Sciatic nerve (tissue), 2 donors: Measurements from ENCODE around the gene TMEM35B. TPM values are rescaled to one million over a fixed set of nuclear protein-coding genes. Genes with fewer than 3 reads are reported as not detected.
"Not testable (repeated sequence)": the region's sequence is repeated elsewhere in the genome, so short reads cannot be mapped to it uniquely, and the experiment has no call there.

Source experiments
- ATAC-seq: fragments of 200-7000 bp; cut with Tn5 transposase; one replicate; pipeline ENCODE4 v1.9.1; 2020; ENCODE audit warnings: mild to moderate bottlenecking, moderate library complexity
- DNase-seq: peaks from one replicate; pipeline ENCODE4 v3.0.0-alpha.2; 2020; ENCODE audit warnings: low spot score
- intact Hi-C: fragments of 100-400 bp; cut with DNase I; formaldehyde crosslinking; loops from one replicate; pipeline ENCODE4 v1.14.2; 2022
- total RNA-seq: library from RNA; stranded (reverse); fragmentation: NEBNext Ultra II Directional; extraction: Animal tissue kit (Norgen Biotek cat#: 25700); gene quantifications from one replicate; pipeline ENCODE4 v1.2.1, GENCODE V29; 2021
- donor health status: DM: no; HTN: no; CAD: no.
- donor health status: DM: no; HTN: no; CAD: no.

The TMEM35B gene
- total RNA-seq = 42.1 TPM

DNA sequence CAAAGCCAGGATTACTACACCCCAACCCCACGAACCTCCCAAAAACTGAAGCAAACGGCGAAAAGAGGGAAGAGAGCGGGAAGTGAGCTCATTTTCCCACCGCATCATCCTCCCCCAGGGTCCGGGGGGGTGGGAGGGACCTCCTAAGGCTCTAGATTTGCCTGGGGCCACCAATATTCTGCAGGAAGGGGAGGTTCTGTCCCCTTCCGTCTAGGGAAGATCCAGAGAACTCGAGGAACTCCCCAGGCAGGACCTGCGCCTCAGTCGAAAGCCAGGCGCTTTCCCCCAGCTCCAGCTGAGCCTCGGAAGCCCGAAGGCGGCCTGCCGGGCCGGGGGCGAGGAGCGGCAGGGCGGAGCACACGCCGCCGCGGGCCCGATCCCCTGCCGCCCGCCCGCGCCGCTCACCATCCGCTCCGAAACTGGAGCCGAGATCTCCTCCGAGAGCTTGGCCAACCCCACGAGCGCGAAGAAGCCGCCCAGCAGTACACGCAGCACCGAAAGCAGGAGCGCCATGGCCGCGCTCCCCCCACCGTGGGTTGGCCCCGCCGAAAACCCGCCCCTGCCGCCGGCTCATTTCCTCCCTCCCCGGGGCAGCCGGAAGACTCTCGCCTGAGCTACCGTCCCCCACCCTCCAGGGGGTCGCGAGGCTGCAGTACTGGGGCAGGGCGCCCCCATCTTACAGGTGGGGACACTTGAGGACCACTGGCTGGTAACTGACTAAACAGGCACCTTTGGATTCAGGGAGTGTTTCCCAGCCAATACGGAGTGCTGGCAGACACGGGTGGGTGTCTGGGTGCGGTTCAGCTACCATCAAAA lies at the start of gene TMEM35B:
Gene TMEM35B (minus strand): TSS at position 555 of the 816 bp plus-strand sequence. CDS start 42 bp downstream, at position 513.
- intact Hi-C loops = no loop called here
- DNase-seq (peak; percentile 86), ATAC-seq (peak; percentile 92)

DNA sequence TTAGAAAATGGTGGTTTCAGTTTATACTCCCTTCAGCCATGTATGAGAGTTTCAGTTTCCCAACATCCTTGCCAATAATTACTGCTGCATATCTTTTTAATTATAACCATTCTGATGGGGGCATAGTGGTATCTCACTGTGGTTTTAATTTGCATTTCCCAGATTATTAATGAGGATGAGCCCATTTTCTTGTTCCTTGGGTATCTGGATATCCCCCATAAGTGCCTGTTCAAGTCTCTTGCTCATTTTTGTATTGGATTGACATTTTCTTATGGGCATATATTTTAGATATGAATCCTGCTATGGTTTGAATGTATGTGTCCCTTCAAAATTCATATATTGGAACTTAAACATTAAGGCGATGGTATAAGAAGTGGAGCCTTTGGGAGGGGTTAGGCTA lies 48.2 kb upstream of the TMEM35B start:
- intact Hi-C loops = no loop called here
- DNase-seq = no peak
- ATAC-seq = no peak

DNA sequence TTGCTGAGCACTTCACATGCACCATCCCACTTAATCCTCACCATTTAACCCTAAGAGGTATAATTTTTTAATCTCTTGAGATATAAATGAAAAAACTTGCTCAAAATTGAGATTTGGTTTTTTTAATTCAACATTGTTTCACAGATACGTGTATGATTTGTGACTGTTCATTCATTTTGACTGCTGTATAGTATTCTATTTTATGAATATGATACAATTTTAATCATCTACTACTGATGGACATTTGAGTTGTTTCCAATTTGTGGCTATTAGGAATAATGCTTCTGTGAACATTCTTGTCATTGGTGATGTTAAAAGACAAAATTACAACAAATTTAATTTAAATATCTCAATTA lies 47.2 kb upstream of the TMEM35B start:
- DNase-seq (no peak), ATAC-seq (no peak)
- intact Hi-C loops = no loop called here

DNA sequence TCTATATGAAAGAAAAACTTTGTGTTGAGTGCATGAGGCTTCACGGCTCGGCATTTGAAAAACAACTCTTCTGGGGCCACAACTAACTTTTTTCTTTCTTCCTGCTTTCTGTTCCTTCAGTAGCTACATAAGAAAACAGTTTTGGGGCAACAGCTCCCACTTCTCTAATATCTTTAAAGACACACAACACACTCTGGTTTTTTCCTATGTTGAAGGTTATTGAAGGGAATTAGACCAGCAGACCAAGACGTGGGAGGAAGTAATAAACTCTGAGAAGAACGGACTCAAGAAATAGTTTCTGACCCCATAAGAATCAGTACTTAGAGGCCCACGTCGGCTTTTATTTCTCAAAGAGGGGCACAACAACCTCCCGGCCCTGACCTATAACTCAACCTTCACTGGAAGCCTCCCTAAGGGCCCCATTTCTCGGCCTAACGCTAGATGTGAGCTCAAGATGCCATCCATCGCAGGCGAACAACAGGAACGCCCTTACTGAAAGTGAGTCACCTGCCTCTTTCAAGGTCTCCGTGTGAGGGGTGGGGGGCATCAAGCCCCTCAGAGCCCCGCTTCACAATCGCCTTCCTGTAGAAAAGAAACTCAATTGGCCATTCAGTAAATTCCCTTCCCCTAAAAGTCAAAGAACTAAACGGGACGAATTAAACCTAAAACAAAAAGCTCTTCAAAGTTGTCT lies 45.8 kb upstream of the TMEM35B start:
- DNase-seq = no peak
- peak; percentile 49 for ATAC-seq
- intact Hi-C loops = no loop called here

DNA sequence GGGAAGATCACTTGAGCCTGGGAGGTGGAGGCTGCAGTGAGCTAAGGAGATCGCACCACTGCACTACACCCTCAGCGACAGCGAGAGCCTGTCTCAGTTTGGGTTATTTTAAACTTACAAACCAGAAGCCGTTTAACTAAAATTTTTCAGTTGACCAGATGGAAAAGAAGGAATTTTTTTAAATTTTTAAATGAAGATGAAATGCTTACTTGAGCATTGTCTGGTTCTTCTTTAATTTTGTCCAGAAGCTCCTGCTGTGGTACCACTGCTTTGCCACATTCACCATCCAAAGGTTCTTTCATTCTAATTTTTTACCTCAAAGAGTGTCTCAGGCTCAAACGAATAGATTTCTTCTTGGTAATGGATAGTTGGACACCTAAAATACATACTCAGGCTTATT lies 45.2 kb upstream of the TMEM35B start:
- ATAC-seq (no peak), DNase-seq (no peak)
- intact Hi-C loops = no loop called here

DNA sequence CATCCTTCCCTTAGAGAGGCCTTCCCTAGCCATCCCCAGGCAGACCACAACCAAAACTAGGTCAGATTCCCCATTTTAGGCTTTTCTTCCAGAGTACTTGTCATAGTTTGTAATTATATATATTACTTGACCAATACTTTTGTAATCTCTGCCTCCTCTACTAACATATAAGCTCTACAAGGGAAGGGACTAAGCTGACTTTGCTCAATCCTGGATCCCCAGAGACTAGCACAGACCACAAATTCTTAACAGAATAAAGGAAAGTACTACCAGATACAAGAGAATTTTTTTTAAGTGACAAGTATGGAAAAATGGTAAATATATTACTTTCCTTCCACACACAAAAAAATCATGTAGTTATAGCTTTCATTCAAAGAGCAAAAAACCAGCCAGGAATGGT lies 44.6 kb upstream of the TMEM35B start:
- no peak for DNase-seq
- ATAC-seq = no peak
- intact Hi-C loops = no loop called here

DNA sequence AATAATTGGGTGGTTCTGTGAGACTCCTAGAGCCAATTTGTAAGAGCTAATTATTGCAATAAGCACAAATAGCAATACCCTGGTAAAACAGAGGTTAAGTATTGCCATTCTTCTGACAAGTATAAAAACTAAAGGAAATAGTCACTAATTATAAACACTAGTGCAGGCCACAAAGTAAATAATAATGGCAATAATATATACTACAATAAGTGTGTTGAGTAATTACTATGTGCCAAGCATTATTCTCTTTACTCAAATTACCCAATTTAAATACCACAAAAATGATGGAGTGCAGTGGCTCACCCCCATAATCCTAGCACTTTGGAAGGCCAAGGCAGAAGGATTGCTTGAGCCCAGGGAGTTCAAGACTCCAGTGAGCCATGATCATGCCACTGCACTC lies 31.3 kb upstream of the TMEM35B start:
- ATAC-seq (no peak), DNase-seq (no peak)
- intact Hi-C loops = no loop called here

DNA sequence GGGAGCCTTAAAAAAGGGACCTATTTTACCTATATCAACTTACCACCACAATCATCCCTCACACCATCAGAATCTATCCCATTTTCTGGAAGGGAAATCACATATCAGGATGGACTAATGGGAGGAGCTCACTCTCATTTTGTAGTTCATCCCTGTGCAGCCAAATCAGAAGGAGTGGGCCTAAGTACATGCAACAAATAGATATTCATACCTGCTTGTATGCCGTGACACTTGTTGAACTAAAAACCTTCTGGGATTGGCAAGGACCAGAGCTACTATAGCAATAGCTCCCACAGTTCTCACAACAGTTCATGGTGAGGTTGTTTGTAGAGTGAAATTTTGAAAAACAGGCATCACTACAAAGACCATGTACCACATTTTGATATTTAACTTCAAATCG lies 29.3 kb upstream of the TMEM35B start:
- intact Hi-C loops = no loop called here
- DNase-seq = no peak
- ATAC-seq = no peak

DNA sequence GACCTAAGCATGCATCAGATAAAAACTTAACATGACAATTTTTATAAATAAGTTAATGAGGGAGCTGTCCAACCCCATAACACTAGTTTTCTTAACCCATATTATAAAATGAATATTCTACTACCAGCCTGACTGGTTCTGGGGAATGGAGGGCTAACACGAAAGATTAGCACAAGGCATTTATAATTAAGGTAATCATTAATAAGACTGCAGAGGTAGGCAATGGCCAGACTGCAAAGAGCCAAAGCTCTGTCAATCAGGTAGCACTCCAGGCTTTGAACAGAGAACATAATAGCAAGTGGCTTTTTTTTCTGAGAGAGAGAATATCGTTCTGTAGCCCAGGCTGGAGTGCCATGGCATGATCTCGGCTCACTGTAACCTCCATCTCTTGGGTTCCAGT lies 20.6 kb upstream of the TMEM35B start:
- ATAC-seq = no peak
- DNase-seq = no peak
- intact Hi-C loops = no loop called here

DNA sequence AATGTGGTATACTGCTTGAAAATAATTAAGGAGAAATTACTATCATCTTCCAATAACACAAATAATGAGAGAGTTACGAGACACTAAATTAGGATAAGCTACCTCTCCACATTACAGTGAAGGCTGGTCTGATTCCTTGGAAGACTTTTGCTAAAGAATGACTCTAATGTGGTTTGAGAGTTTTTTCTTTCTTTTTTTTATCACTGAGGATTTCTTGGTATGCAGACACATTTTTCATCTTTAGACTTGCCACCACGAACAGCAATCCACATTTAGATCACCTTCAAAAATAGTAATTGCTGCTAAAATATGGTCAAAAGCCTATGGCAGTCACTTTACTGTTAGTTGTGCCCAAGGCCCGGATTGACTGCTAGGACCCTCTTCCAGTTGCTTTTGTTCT lies 16.6 kb upstream of the TMEM35B start:
- ATAC-seq = no peak
- no peak for DNase-seq
- intact Hi-C loops = no loop called here

DNA sequence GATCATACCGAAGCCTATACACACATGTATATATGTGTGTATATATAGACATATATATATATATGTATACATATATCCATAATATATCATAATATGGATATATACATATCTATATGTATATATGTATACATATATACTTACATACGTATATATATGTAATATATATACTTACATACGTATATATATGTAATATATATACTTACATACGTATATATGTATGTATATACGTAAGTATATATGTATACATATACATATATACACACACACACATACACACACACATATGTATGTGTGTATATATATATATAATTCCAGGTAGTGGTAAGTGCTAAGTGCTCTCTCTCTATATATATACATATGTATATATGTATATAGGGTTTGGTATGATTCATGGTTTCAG lies 9.7 kb upstream of the TMEM35B start:
- intact Hi-C loops = no loop called here
- DNase-seq (no peak), ATAC-seq (no peak)

DNA sequence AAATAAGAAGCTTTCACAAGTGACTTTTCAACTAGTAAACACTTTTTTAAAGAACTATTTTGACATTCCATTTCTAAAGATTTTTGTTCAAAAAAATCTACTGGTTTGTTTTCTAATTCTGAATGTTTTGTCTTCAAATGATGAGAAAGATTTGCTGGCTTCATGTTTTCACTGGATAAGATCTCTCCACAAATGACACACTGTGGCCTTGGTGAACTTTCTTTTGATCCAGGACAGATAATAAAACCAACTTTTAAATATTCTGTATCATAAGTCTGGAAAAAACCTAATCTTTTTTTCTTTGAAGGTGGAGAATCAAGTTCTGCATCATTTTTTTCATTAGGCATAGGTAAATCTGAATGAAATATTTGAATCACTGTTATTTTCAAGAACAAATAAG lies 3.4 kb upstream of the TMEM35B start:
- intact Hi-C loops = no loop called here
- ATAC-seq = no peak

DNA sequence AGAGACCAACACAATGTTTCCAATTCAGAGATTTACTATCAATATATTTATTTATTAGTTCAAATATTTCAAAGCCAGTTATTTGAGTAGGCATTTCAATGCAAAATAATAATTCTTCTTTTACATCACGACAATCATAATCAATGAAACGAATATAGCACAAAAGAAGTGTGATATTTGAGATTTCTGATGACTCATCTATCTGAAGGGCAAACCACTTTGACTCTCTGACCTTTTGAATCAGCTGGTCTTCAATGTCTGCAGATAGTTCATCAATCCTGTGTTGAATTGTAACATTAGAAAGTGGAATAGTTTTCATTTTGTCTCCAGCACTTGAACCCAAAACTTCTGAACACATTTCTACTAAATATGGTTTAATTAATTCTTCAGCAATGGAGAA lies 3.0 kb upstream of the TMEM35B start:
- intact Hi-C loops = no loop called here
- no peak for DNase-seq
- ATAC-seq = no peak

More for the DNA sequence above, 3.4 kb upstream of the TMEM35B start:
- DNase-seq = no peak

DNA sequence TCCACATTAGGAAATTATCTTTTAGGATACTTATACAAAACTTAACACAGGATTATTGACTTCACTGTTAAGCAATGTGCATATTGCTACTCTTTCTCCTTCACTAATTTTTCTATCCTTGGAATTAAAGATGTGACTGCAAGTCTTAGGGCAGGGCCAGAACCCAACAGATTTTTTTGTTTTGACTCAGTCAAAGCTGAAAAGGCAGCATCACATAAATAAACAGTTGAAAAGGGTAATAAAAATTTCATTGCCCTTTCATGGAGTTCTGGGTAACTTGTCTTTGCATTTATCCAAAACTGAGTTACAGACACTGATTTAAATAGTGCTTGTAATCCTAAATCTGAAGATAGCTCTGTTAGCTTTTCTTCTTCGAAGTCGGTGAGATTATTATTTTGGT lies 1.9 kb upstream of the TMEM35B start:
- ATAC-seq = no peak
- DNase-seq = no peak
- intact Hi-C loops = no loop called here

DNA sequence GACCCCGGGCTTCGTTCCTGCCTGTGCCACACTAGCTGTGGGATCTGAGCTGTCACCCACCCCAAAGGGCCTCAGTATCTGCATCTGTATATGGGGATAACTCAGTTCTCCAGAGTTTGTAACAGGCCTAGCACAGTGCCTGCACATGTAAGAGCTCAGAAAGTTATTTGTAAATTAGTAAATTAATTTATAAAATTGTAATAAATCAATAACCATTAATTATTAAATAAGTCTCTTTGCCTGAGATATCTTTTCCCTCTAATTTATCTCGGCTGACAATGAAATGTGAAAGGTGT lies 410 bp upstream of the TMEM35B start:
- intact Hi-C loops, DNase-seq: not testable (repeated sequence)
- peak; percentile 19 for ATAC-seq

DNA sequence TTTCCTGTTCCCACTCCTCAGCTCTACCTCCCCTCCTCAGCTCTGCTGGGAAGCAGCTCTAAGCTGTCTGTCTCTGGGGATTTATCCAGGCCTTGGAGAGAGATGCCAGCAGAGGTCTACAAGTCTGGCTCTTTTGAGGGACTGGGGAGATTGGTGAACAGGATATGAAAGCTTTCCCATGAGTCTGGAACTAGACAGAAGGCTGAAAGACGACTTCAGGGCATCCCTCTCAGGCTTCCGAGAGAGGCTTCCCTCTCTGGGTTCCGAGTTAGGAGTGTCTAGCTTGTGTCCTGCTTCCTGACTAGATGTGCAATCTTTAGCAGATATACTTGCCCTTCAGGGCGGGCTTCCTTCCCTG lies 733 bp downstream of the TMEM35B start:
- ATAC-seq = no peak

DNA sequence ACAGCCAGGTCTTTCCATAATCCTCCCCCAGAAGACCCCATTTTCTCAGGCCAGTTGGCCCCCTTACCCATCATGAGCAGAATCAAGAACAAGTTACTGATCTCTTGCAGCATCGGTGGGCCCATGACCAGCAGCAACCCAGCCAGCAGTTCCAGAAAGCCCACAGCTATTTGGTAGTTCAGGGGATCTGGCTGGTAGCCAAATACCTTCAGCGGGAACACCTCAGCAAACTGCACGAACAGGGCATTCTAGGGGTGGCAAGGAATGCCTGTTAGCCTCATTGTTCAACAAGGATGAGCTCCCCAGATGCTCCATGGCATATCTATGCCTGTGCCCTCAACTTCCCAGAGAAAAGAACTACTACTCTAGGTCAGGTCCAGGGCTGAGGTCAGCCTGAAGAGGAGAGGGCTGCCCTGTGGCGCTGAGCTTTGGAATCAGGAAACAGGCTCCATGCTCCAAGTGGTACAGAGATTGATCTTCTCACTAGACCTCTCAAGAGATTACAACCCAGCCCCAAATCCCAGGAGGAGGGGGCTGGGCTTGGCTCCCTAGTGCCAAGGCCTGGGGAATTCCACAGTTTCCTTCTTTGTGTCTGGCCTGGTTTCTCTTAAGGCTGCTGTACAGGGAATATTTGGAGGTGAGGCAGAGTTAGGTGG lies 1.3 kb downstream of the TMEM35B start:
- DNase-seq = no peak
- intact Hi-C loops = no loop called here
- peak; percentile 13 for ATAC-seq

More for the DNA sequence above, 733 bp downstream of the TMEM35B start:
- no peak for DNase-seq
- intact Hi-C loops = no loop called here

DNA sequence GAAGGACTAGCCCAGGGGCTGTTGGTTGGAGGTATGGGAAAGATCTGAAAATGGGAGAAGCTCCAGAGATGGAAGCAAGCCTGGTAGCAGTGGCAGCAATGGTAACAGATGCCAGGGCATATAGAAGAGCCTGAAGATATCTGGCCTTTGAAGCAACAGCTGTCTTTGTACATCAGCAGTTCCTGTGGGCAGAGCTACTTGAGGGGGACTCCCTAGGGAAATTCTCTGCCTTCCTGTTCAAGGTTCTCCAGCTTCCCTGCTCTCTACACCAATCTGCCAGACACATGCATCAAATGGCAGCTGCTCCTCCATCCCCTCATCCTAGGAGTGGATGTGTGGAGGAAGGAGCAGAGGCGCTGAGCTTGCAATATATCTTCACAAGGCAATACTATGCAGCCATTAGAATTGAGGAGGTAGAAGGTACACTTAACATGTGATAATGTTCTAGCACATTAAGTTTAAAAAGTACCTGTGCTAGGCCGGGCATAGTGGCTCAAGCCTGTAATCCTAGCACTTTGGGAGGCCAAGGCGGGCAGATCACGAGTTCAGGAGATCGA lies 2.2 kb downstream of the TMEM35B start:
- no peak for ATAC-seq
- intact Hi-C loops = no loop called here
- no peak for DNase-seq

DNA sequence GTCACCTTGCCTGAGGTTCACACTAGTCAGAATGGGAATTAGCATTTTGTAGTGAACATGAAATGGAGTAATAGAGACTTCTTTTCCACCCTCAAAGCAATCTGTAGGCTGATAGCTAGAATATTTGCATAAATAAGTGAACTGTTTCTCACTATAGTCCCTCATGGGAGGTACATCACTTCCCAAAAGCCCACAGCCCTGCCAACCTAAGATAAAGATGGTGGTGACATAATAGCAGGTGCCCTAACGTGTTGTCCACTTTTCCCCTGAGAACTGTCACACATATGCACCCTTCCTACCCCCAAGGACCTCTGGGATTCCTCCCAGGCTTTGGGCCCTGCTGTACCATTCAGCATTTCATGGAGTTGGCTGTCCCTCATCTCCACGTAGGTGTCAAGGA lies 4.4 kb downstream of the TMEM35B start:
- ATAC-seq (no peak), DNase-seq (no peak)
- intact Hi-C loops = no loop called here

DNA sequence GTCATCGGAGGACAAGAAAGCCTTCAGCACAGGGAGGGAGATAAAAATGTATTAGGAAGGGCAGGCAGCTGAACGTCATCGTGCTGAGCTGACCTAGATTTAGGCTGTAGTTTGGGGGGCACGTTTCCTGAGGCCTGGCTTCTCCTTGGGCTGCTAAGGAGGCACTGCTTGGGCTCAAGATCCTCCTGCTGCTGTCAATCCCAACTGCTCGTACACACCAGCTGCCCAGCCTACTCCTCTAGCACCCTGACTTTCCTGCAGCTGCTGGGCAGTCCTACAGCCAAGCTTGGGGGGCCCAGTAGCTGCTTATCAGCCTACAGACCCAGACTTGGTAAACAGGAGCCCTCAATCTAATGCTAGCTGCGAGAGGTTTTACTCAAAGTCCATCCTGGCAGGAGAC lies 6.2 kb downstream of the TMEM35B start:
- intact Hi-C loops = no loop called here
- DNase-seq (no peak), ATAC-seq (no peak)
